Glutamatergic neuron (in vitro differentiated cells): ENCODE results near the gene ZNF132. TPM values are rescaled to one million over a fixed set of nuclear protein-coding genes. Genes with fewer than 3 reads are reported as not detected.
"Not testable (repeated sequence)": the region's sequence is repeated elsewhere in the genome, so short reads cannot be mapped to it uniquely, and the experiment has no call there.

ENCODE experiments used
- DNase-seq: peaks from one replicate; pipeline ENCODE4 v3.0.0; 2022
- H3K27ac Mint-ChIP-seq: one replicate; pipeline ENCODE4 v1.8.0; 2020; ENCODE audit warnings: mild to moderate bottlenecking, mixed read lengths, inconsistent platforms; ENCODE audit not compliant: unreplicated experiment
- H3K27me3 Mint-ChIP-seq: one replicate; pipeline ENCODE4 v1.8.0; 2020; ENCODE audit warnings: mild to moderate bottlenecking, moderate library complexity, mixed read lengths, inconsistent platforms; ENCODE audit not compliant: unreplicated experiment
- H3K36me3 Mint-ChIP-seq: one replicate; pipeline ENCODE4 v1.8.0; 2020; ENCODE audit warnings: mild to moderate bottlenecking, mixed read lengths, inconsistent platforms; ENCODE audit not compliant: unreplicated experiment
- H3K4me1 Mint-ChIP-seq: one replicate; pipeline ENCODE4 v1.8.0; 2020; ENCODE audit warnings: mild to moderate bottlenecking, low read depth, mixed read lengths, inconsistent platforms; ENCODE audit not compliant: unreplicated experiment
- H3K4me3 Mint-ChIP-seq: one replicate; pipeline ENCODE4 v1.8.0; 2020; ENCODE audit warnings: mild to moderate bottlenecking, mixed read lengths, inconsistent platforms; ENCODE audit not compliant: unreplicated experiment
- H3K9me3 Mint-ChIP-seq: one replicate; pipeline ENCODE4 v1.8.0; 2020; ENCODE audit warnings: mild to moderate bottlenecking, moderate library complexity, mixed read lengths, inconsistent platforms; ENCODE audit not compliant: unreplicated experiment
- total RNA-seq: library from RNA; stranded (reverse); fragmentation: NEBNext Ultra II Directional; extraction: Animal tissue kit (Norgen Biotek cat#: 25700); gene quantifications from one replicate; pipeline ENCODE4 v1.2.1, GENCODE V29; 2021; ENCODE audit not compliant: unreplicated experiment
- TF ChIP-seq, protein P1 (sequence below): fragments of 200-600 bp; sonication (generic); IDR thresholded peaks from one replicate; pipeline ENCODE4 v1.5.0; 2021; ENCODE audit not compliant: partially characterized antibody, unreplicated experiment

ZNF132 gene
- total RNA-seq, 1 donor from 2014 or later = 4.9 TPM

DNA sequence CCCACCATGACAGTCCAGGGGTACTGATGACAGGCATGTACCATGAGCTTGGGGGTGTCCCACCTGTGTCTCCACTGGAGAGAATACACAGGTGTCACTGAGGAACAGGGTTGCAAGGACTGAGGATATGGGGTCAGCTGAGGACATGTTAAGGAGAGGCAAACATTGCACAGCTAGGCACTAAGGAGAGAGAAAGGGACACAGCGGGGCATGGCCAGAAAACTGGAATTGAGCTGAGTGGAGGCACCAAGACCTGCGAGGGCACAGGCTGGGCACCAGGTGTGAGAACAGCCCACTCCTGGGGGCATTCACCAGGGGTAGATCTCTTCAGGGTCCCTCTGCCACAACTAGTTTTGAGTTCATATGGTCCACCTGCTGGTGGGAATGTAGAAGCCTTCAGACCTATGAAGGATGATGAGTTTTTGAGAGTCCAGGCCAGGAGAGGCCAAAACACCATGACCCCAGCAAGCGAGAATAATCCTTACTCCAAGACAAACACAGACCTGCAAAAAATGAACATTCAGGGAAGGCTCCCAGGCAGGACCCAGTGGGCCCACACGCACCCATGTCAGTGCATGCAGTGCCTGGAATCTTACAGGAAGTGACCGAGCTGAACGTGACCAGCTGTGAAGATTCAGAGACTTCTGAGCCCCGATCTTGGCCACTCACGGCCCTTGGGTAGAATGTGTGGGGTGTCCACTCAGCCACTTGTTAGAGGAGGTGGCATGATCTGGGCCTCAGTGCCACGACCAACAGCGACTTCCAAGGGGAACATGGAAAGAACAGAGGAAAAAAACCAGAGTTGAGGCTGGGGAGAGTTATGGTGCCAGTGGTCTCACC lies 32.9 kb downstream of the ZNF132 start:
- no peak overlapping the region for H3K27ac Mint-ChIP-seq
- TF ChIP-seq, protein P1, sequence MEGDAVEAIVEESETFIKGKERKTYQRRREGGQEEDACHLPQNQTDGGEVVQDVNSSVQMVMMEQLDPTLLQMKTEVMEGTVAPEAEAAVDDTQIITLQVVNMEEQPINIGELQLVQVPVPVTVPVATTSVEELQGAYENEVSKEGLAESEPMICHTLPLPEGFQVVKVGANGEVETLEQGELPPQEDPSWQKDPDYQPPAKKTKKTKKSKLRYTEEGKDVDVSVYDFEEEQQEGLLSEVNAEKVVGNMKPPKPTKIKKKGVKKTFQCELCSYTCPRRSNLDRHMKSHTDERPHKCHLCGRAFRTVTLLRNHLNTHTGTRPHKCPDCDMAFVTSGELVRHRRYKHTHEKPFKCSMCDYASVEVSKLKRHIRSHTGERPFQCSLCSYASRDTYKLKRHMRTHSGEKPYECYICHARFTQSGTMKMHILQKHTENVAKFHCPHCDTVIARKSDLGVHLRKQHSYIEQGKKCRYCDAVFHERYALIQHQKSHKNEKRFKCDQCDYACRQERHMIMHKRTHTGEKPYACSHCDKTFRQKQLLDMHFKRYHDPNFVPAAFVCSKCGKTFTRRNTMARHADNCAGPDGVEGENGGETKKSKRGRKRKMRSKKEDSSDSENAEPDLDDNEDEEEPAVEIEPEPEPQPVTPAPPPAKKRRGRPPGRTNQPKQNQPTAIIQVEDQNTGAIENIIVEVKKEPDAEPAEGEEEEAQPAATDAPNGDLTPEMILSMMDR = peak; percentile 33
- H3K4me1 Mint-ChIP-seq = peaks cover 11% of the 10 kb centered on the region
- peak overlapping the region; percentile 90 for H3K4me3 Mint-ChIP-seq
- no peaks in the 10 kb centered on the region for H3K36me3 Mint-ChIP-seq
- H3K27me3 Mint-ChIP-seq = peaks cover 14% of the 10 kb centered on the region
- no peak for DNase-seq
- H3K9me3 Mint-ChIP-seq = peaks cover 16% of the 10 kb centered on the region

DNA sequence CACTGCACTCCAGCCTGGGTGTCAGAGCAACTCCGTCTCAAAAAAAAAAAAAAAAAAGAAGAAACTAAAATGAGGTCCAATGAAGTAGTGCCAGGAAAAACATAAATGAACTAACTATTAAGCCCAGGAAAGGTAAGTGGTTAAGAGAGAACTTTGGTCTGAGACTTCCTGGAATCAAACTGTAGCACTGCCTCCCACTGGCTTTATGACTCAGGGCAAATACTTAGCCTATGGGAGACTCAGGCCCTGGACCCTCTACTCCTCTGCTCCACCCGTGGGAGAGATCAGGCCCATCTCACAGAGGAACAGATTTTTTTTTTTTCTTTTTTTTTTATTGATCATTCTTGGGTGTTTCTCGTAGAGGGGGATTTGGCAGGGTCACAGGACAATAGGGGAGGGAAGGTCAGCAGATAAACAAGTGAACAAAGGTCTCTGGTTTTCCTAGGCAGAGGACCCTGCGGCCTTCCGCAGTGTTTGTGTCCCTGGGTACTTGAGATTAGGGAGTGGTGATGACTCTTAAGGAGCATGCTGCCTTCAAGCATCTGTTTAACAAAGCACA lies 36.0 kb downstream of the ZNF132 start:
- H3K9me3 Mint-ChIP-seq = peaks cover 14% of the 10 kb centered on the region
- H3K27me3 Mint-ChIP-seq = peaks cover 12% of the 10 kb centered on the region
- H3K4me1 Mint-ChIP-seq, DNase-seq, H3K36me3 Mint-ChIP-seq, H3K4me3 Mint-ChIP-seq, H3K27ac Mint-ChIP-seq: not testable (repeated sequence)

DNA sequence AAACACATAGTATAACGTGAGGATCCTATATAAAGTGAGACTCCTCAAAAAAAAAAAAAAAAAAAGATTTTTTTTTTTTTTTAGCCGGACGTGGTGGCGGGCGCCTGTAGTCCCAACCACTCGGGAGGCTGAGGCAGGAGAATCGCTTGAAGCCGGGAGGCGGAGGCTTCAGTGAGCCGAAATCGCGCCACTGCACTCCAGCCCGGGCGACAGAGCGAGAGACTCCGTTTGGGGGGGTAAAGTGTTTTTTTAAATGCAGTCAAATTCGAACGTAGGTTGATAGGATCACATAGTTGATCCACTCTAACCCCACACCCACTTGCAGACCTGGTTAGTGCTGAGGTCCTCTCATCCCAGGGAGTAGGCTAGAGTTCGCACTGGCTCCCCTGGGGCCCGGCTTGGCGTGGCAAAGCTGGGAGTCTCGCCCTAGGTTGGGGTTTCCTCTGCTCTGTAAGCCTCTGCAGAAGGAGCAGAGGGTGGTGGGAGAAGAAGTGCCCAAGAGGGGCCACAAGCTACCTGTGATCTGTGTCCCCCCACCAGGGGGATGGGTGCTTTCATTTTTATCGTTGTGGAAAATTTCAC lies 38.0 kb downstream of the ZNF132 start:
- H3K36me3 Mint-ChIP-seq = no peaks in the 10 kb centered on the region
- peaks cover 6% of the 10 kb centered on the region for H3K27me3 Mint-ChIP-seq
- TF ChIP-seq, protein P1 = peak; percentile 21
- peaks cover 13% of the 10 kb centered on the region for H3K9me3 Mint-ChIP-seq
- peaks cover 2% of the 10 kb centered on the region for H3K4me1 Mint-ChIP-seq
- H3K27ac Mint-ChIP-seq = no peak overlapping the region
- DNase-seq = no peak
- H3K4me3 Mint-ChIP-seq = peak overlapping the region; percentile 96

- TF ChIP-seq, protein P1 = no peak
- Mint-ChIP-seq H3K9me3 (peaks cover 7% of the 10 kb centered on the region), H3K36me3 (no peaks in the 10 kb centered on the region), H3K4me1 (no peaks in the 10 kb centered on the region), H3K27me3 (peaks cover 2% of the 10 kb centered on the region), H3K27ac (no peak overlapping the region), H3K4me3 (peak overlapping the region; percentile 96)
- peak; percentile 99 for DNase-seq
Measured at GRCh38 chr19:58400916-58401839, 38.8 kb downstream of the ZNF132 start.

GRCh38 chr19:58400316-58400915 lies 39.5 kb downstream of the ZNF132 start:
- Mint-ChIP-seq H3K27me3 (peaks cover 2% of the 10 kb centered on the region), H3K36me3 (no peaks in the 10 kb centered on the region), H3K4me3 (peak overlapping the region; percentile 96), H3K27ac (no peak overlapping the region), H3K4me1 (no peaks in the 10 kb centered on the region), H3K9me3 (peaks cover 10% of the 10 kb centered on the region)
- no peak for DNase-seq
- TF ChIP-seq, protein P1 = no peak
